ENCODE data around the gene DAPK2.
A peak's percentile ranks its signal among the peaks of the same experiment; 100 is the strongest.

The DAPK2 gene

DNA sequence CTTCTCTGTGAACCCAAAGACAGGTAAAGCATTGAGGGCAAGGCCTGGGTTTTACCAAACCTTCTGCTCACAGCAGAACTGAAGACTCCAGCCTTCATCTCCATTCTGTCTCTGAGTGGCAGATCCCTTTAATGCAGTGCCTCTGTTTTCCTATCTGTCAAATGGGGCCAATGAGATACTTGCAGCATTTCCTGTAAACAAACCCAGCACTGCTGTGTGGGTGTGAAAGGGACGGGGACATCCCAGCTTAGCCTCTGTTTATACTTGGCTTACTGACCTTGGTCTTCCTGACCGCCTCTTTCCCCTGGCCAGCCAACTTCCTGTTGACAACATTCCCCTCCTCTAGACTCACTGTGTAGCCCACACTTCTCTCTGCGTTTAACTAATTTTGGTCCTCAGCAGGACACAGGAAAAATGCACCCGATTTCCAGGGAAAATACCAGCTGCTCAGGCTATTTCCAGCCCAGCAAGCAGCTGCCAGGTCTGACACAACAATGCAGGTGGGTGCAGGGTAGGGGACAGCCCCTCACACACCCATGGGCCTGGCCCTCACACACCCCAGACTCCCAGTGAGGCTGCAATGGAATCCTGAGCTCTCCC lies 106.7 kb downstream of the DAPK2 start:
- H3K36me3 ChIP-seq (ENCODE audit: insufficient read depth, low read length) = no peaks in the 10 kb centered on the region
- H3K9me3 ChIP-seq (ENCODE audit: low read depth, low read length) = no peaks in the 10 kb centered on the region
- H3K4me3 ChIP-seq = no peak overlapping the region
- H3K9ac ChIP-seq (ENCODE audit: insufficient read length) = no peak overlapping the region
- DNase-seq (ENCODE audit: low read depth, low spot score) = no peak
- no peak for TF ChIP-seq POLR2AphosphoS5 (IDR thresholded peaks at IDR 0.05; ENCODE audit: borderline replicate concordance, low read depth, low read length)
- no peak for TF ChIP-seq FOXP2 (optimal IDR thresholded peaks at IDR 0.05; ENCODE audit: control extremely low read depth, extremely low read length, insufficient read depth)
- no peak for TF ChIP-seq EZH2 (IDR thresholded peaks at IDR 0.05)
- H3K27ac ChIP-seq = no peak overlapping the region

GRCh38 chr15:63938486-63939061 lies 107.7 kb downstream of the DAPK2 start:
- no peak overlapping the region for H3K4me3 ChIP-seq
- DNase-seq (ENCODE audit: low read depth, low spot score) = no peak
- H3K36me3 ChIP-seq (ENCODE audit: insufficient read depth, low read length) = no peaks in the 10 kb centered on the region
- H3K9ac ChIP-seq (ENCODE audit: insufficient read length) = no peak overlapping the region
- no peaks in the 10 kb centered on the region for H3K9me3 ChIP-seq (ENCODE audit: low read depth, low read length)
- no peak for TF ChIP-seq FOXP2 (optimal IDR thresholded peaks at IDR 0.05; ENCODE audit: control extremely low read depth, extremely low read length, insufficient read depth)
- no peak for TF ChIP-seq EZH2 (IDR thresholded peaks at IDR 0.05)
- TF ChIP-seq POLR2AphosphoS5 (IDR thresholded peaks at IDR 0.05; ENCODE audit: borderline replicate concordance, low read depth, low read length) = no peak
- no peak overlapping the region for H3K27ac ChIP-seq

DNA sequence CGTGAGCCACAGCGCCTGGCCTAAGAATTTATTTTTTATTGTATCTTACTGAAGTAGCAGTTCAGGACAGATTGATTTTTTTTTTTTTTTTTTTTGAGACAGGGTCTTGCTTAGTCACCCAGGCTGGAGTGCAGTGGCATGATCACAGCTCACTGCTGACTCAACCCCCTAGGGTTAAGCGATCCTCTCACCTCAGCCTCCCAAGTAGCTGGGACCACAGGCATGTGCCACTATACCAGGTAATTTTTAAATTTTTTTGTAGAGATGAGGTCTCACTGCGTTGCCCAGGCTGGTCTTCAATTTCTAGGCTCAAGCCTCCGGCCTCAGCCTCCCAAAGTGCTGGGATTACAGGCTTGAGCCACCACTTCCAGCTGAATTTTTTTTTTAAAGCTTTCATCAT lies 112.8 kb downstream of the DAPK2 start:
- Histone ChIP-seq H3K36me3 (ENCODE audit: insufficient read depth, low read length) (no peaks in the 10 kb centered on the region), H3K4me3 (no peak overlapping the region), H3K9ac (ENCODE audit: insufficient read length) (no peak overlapping the region), H3K9me3 (ENCODE audit: low read depth, low read length) (no peaks in the 10 kb centered on the region), H3K27ac (no peak overlapping the region)
- TF ChIP-seq EZH2 (IDR thresholded peaks at IDR 0.05) (no peak), POLR2AphosphoS5 (IDR thresholded peaks at IDR 0.05; ENCODE audit: borderline replicate concordance, low read depth, low read length) (no peak), FOXP2 (optimal IDR thresholded peaks at IDR 0.05; ENCODE audit: control extremely low read depth, extremely low read length, insufficient read depth) (no peak)
- no peak for DNase-seq (ENCODE audit: low read depth, low spot score)

DNA sequence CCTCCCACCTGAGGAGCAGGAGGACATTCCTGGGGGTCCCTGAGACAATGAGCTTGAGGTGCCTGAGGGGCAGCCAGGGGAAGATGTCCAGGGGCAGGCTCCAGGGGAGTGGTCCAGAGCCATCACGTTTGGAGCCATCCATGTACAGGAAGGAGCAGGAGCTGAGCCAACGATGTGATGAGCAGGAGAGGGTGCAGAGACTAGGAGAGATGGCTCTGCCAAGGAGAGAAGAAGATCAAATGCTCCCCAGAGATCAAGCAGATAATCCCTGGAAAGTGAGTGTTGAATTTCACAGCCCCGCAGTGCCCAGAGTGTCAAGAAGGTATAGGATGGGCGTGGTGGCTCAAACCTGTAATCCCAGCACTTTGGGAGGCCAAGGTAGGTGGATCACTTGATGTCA lies 114.7 kb downstream of the DAPK2 start:
- Histone ChIP-seq H3K9ac (ENCODE audit: insufficient read length) (no peak overlapping the region), H3K4me3 (no peak overlapping the region), H3K9me3 (ENCODE audit: low read depth, low read length) (no peaks in the 10 kb centered on the region), H3K36me3 (ENCODE audit: insufficient read depth, low read length) (no peaks in the 10 kb centered on the region), H3K27ac (no peak overlapping the region)
- TF ChIP-seq FOXP2 (optimal IDR thresholded peaks at IDR 0.05; ENCODE audit: control extremely low read depth, extremely low read length, insufficient read depth) (no peak), EZH2 (IDR thresholded peaks at IDR 0.05) (no peak), POLR2AphosphoS5 (IDR thresholded peaks at IDR 0.05; ENCODE audit: borderline replicate concordance, low read depth, low read length) (no peak)
- no peak for DNase-seq (ENCODE audit: low read depth, low spot score)

GRCh38 chr15:63930034-63930433 lies 116.3 kb downstream of the DAPK2 start:
- Histone ChIP-seq H3K4me3 (no peak overlapping the region), H3K9ac (ENCODE audit: insufficient read length) (no peak overlapping the region), H3K36me3 (ENCODE audit: insufficient read depth, low read length) (no peaks in the 10 kb centered on the region), H3K27ac (no peak overlapping the region), H3K9me3 (ENCODE audit: low read depth, low read length) (no peaks in the 10 kb centered on the region)
- TF ChIP-seq POLR2AphosphoS5 (IDR thresholded peaks at IDR 0.05; ENCODE audit: borderline replicate concordance, low read depth, low read length) = no peak
- no peak for DNase-seq (ENCODE audit: low read depth, low spot score)

DNA sequence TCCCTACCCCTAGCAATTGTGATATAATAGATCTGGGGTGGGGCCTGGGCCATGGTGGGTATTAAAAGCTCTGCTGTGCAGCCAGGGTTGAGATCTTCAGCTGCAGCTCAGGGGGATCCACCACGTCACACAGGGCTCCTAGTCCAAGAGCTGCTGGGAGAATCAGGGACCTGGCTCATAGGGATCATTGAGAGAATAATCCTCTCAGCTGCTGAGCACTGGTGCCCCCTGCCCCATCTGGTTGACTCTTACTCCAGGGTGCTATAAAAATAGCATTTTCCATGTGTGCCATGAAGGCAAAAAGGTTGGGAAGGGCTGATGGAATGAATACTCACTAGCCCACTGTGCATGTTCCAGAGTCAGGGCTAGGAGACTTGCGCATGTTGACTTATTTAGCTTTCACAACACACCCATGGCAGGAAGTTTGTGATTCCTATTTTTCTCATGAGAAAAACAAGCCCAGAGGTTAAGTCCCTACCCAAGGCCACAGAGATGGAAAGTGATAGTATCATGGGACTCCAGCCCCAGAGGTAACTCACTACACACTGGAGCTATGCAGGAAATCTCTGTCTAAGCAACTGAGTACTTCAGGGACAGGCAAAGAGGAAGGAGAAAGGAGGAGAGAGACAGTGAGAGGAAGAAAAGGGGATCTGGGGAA lies 118.0 kb downstream of the DAPK2 start:
- Histone ChIP-seq H3K9me3 (ENCODE audit: low read depth, low read length) (no peaks in the 10 kb centered on the region), H3K27ac (no peak overlapping the region), H3K4me3 (no peak overlapping the region), H3K36me3 (ENCODE audit: insufficient read depth, low read length) (no peaks in the 10 kb centered on the region), H3K9ac (ENCODE audit: insufficient read length) (no peak overlapping the region)
- DNase-seq (ENCODE audit: low read depth, low spot score) = no peak
- TF ChIP-seq POLR2AphosphoS5 (IDR thresholded peaks at IDR 0.05; ENCODE audit: borderline replicate concordance, low read depth, low read length) = no peak

GRCh38 chr15:63923993-63924950 lies 122.0 kb downstream of the DAPK2 start:
- TF ChIP-seq EZH2 (IDR thresholded peaks at IDR 0.05) (no peak), FOXP2 (optimal IDR thresholded peaks at IDR 0.05; ENCODE audit: control extremely low read depth, extremely low read length, insufficient read depth) (no peak), POLR2AphosphoS5 (IDR thresholded peaks at IDR 0.05; ENCODE audit: borderline replicate concordance, low read depth, low read length) (no peak)
- no peak overlapping the region for H3K27ac ChIP-seq
- H3K9ac ChIP-seq (ENCODE audit: insufficient read length) = no peak overlapping the region
- DNase-seq (ENCODE audit: low read depth, low spot score) = no peak
- no peak overlapping the region for H3K4me3 ChIP-seq
- no peaks in the 10 kb centered on the region for H3K9me3 ChIP-seq (ENCODE audit: low read depth, low read length)
- H3K36me3 ChIP-seq (ENCODE audit: insufficient read depth, low read length) = no peaks in the 10 kb centered on the region

- TF ChIP-seq EZH2 (IDR thresholded peaks at IDR 0.05) = no peak
- no peak for TF ChIP-seq FOXP2 (optimal IDR thresholded peaks at IDR 0.05; ENCODE audit: control extremely low read depth, extremely low read length, insufficient read depth)
- no peak for TF ChIP-seq POLR2AphosphoS5 (IDR thresholded peaks at IDR 0.05; ENCODE audit: borderline replicate concordance, low read depth, low read length)
- Histone ChIP-seq H3K27ac (no peak overlapping the region), H3K36me3 (ENCODE audit: insufficient read depth, low read length) (no peaks in the 10 kb centered on the region), H3K4me3 (peak overlapping the region; percentile 29), H3K9ac (ENCODE audit: insufficient read length) (no peak overlapping the region), H3K9me3 (ENCODE audit: low read depth, low read length) (no peaks in the 10 kb centered on the region)
- DNase-seq (ENCODE audit: low read depth, low spot score) = no peak
Observed at GRCh38 chr15:63922916-63923315, 123.4 kb downstream of the DAPK2 start.
